ENCODE results near the gene RS1.

- TF ChIP-seq EZH2phosphoT487 (conservative IDR thresholded peaks at IDR 0.05; ENCODE audit: low read length): no peak
- no peak for TF ChIP-seq CTCF (IDR thresholded peaks at IDR 0.05; ENCODE audit: insufficient read depth, low read length, poor library complexity, severe bottlenecking)
Measured at GRCh38 chrX:18676470-18676869, 4.6 kb upstream of the RS1 start.

Data from SU-DHL-6 (cell line).